ENCODE data around the gene SORBS2. TPM values are rescaled to one million over a fixed set of nuclear protein-coding genes. Genes with fewer than 3 reads are reported as not detected.
A peak's percentile ranks its signal among the peaks of the same experiment; 100 is the strongest.

SORBS2 gene
- polyA plus RNA-seq, 1 donor from 2014 or later, result 46.0 TPM

DNA sequence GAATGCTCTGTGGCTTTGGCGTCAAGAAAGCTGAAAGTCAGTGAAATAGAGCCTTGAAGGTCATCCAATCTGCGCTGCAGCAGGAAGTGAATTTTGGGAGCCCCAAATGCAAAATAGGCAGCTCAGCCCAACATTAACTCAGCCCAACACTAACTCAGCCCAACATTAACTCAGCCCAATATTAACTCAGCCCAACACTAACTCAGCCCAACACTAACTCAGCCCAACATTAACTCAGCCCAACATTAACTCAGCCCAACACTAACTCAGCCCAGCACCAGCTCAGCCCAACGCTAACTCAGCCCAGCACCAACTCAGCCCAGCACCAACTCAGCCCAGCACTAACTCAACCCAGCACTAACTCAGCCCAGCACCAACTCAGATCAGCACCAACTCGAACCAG is 71.5 kb downstream of the SORBS2 start:
- no peak overlapping the region for H2AFZ ChIP-seq (ENCODE audit: low read depth, low read length)
- no peak overlapping the region for H3K27ac ChIP-seq (ENCODE audit: low read length)
- H3K27me3 ChIP-seq (ENCODE audit: insufficient read depth, low read depth, low read length), result no peaks in the 10 kb centered on the region
- TF ChIP-seq RAD21 (conservative IDR thresholded peaks at IDR 0.05), result no peak
- TF ChIP-seq EZH2 (IDR thresholded peaks at IDR 0.05; ENCODE audit: borderline replicate concordance, insufficient read depth, low read length, poor library complexity, severe bottlenecking), result no peak
- TF ChIP-seq, protein P1, sequence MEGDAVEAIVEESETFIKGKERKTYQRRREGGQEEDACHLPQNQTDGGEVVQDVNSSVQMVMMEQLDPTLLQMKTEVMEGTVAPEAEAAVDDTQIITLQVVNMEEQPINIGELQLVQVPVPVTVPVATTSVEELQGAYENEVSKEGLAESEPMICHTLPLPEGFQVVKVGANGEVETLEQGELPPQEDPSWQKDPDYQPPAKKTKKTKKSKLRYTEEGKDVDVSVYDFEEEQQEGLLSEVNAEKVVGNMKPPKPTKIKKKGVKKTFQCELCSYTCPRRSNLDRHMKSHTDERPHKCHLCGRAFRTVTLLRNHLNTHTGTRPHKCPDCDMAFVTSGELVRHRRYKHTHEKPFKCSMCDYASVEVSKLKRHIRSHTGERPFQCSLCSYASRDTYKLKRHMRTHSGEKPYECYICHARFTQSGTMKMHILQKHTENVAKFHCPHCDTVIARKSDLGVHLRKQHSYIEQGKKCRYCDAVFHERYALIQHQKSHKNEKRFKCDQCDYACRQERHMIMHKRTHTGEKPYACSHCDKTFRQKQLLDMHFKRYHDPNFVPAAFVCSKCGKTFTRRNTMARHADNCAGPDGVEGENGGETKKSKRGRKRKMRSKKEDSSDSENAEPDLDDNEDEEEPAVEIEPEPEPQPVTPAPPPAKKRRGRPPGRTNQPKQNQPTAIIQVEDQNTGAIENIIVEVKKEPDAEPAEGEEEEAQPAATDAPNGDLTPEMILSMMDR (IDR thresholded peaks at IDR 0.05; ENCODE audit: poor library complexity, severe bottlenecking), result no peak
- no peak for TF ChIP-seq TAF1 (IDR thresholded peaks at IDR 0.05; ENCODE audit: low read depth)
- TF ChIP-seq POLR2AphosphoS5 (IDR thresholded peaks at IDR 0.05), result no peak
- TF ChIP-seq, protein P2, sequence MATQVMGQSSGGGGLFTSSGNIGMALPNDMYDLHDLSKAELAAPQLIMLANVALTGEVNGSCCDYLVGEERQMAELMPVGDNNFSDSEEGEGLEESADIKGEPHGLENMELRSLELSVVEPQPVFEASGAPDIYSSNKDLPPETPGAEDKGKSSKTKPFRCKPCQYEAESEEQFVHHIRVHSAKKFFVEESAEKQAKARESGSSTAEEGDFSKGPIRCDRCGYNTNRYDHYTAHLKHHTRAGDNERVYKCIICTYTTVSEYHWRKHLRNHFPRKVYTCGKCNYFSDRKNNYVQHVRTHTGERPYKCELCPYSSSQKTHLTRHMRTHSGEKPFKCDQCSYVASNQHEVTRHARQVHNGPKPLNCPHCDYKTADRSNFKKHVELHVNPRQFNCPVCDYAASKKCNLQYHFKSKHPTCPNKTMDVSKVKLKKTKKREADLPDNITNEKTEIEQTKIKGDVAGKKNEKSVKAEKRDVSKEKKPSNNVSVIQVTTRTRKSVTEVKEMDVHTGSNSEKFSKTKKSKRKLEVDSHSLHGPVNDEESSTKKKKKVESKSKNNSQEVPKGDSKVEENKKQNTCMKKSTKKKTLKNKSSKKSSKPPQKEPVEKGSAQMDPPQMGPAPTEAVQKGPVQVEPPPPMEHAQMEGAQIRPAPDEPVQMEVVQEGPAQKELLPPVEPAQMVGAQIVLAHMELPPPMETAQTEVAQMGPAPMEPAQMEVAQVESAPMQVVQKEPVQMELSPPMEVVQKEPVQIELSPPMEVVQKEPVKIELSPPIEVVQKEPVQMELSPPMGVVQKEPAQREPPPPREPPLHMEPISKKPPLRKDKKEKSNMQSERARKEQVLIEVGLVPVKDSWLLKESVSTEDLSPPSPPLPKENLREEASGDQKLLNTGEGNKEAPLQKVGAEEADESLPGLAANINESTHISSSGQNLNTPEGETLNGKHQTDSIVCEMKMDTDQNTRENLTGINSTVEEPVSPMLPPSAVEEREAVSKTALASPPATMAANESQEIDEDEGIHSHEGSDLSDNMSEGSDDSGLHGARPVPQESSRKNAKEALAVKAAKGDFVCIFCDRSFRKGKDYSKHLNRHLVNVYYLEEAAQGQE (IDR thresholded peaks at IDR 0.05; ENCODE audit: borderline replicate concordance), result no peak
- TF ChIP-seq MXI1 (conservative IDR thresholded peaks at IDR 0.05; ENCODE audit: poor library complexity, severe bottlenecking), result no peak
- TF ChIP-seq SMC3 (conservative IDR thresholded peaks at IDR 0.05; ENCODE audit: poor library complexity), result no peak
- no peak for TF ChIP-seq EP300 (conservative IDR thresholded peaks at IDR 0.05; ENCODE audit: poor library complexity, severe bottlenecking)
- no peaks in the 10 kb centered on the region for H4K20me1 ChIP-seq (ENCODE audit: insufficient read depth)
- H3K36me3 ChIP-seq (ENCODE audit: insufficient read depth, low read length), result no peaks in the 10 kb centered on the region
- no peaks in the 10 kb centered on the region for H3K9me3 ChIP-seq (ENCODE audit: low read length)
- peaks cover 4% of the 10 kb centered on the region for H3F3A ChIP-seq (ENCODE audit: insufficient read depth, low read length, poor library complexity, severe bottlenecking)
- no peaks in the 10 kb centered on the region for H3K79me2 ChIP-seq (replicated peaks; ENCODE audit: insufficient read depth, low read length)
- no peaks in the 10 kb centered on the region for H3K9me2 ChIP-seq (ENCODE audit: insufficient read depth, low read length)
- H3K4me2 ChIP-seq (ENCODE audit: low read length), result no peak overlapping the region
- no peak overlapping the region for H3K4me3 ChIP-seq (ENCODE audit: low read length)
- H3K9ac ChIP-seq (ENCODE audit: low read length), result no peak overlapping the region

DNA sequence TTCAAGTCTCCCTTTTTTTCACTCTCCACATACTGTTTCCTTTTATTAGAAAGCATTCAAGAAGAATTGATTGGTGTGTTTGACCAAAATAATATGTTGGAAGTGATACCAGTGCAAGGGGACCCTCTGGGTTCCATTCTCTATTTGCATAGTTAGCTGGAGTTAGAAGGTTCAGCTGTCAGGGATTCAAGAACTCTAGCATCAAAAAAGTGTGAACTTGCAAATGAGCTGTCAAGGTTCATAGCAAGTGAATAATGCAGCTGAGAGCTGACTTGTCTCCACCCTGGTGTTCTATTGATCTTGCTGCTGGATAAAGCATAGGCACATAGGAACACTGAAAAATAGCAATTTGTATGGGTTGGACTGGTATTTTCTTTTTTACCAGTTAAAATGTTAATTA is 73.2 kb downstream of the SORBS2 start:
- Histone ChIP-seq H3K79me2 (replicated peaks; ENCODE audit: insufficient read depth, low read length) (no peaks in the 10 kb centered on the region), H3K9me2 (ENCODE audit: insufficient read depth, low read length) (no peaks in the 10 kb centered on the region), H3K27ac (ENCODE audit: low read length) (peak overlapping the region; percentile 14), H3K36me3 (ENCODE audit: insufficient read depth, low read length) (no peaks in the 10 kb centered on the region), H3K4me3 (ENCODE audit: low read length) (no peak overlapping the region), H3F3A (ENCODE audit: insufficient read depth, low read length, poor library complexity, severe bottlenecking) (peaks cover 4% of the 10 kb centered on the region), H3K9me3 (ENCODE audit: low read length) (no peaks in the 10 kb centered on the region), H2AFZ (ENCODE audit: low read depth, low read length) (no peak overlapping the region), H3K4me2 (ENCODE audit: low read length) (no peak overlapping the region), H3K9ac (ENCODE audit: low read length) (no peak overlapping the region), H4K20me1 (ENCODE audit: insufficient read depth) (no peaks in the 10 kb centered on the region), H3K27me3 (ENCODE audit: insufficient read depth, low read depth, low read length) (no peaks in the 10 kb centered on the region)
- no peak for TF ChIP-seq MXI1 (conservative IDR thresholded peaks at IDR 0.05; ENCODE audit: poor library complexity, severe bottlenecking)
- TF ChIP-seq TAF1 (IDR thresholded peaks at IDR 0.05; ENCODE audit: low read depth), result no peak
- TF ChIP-seq POLR2AphosphoS5 (IDR thresholded peaks at IDR 0.05), result peak; percentile 43
- TF ChIP-seq EZH2 (IDR thresholded peaks at IDR 0.05; ENCODE audit: borderline replicate concordance, insufficient read depth, low read length, poor library complexity, severe bottlenecking), result no peak
- no peak for TF ChIP-seq RAD21 (conservative IDR thresholded peaks at IDR 0.05)
- peak; percentile 74 for TF ChIP-seq EP300 (conservative IDR thresholded peaks at IDR 0.05; ENCODE audit: poor library complexity, severe bottlenecking)
- TF ChIP-seq SMC3 (conservative IDR thresholded peaks at IDR 0.05; ENCODE audit: poor library complexity), result peak; percentile 23
- TF ChIP-seq, protein P1 (IDR thresholded peaks at IDR 0.05; ENCODE audit: poor library complexity, severe bottlenecking), result no peak
- TF ChIP-seq, protein P2 (IDR thresholded peaks at IDR 0.05; ENCODE audit: borderline replicate concordance), result no peak
